ENCODE data around the gene MAGEB4. TPM values are rescaled to one million over a fixed set of nuclear protein-coding genes. Genes with fewer than 3 reads are reported as not detected.

MAGEB4 gene, protein sequence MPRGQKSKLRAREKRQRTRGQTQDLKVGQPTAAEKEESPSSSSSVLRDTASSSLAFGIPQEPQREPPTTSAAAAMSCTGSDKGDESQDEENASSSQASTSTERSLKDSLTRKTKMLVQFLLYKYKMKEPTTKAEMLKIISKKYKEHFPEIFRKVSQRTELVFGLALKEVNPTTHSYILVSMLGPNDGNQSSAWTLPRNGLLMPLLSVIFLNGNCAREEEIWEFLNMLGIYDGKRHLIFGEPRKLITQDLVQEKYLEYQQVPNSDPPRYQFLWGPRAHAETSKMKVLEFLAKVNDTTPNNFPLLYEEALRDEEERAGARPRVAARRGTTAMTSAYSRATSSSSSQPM
- not detected in 2 replicates for total RNA-seq

DNA sequence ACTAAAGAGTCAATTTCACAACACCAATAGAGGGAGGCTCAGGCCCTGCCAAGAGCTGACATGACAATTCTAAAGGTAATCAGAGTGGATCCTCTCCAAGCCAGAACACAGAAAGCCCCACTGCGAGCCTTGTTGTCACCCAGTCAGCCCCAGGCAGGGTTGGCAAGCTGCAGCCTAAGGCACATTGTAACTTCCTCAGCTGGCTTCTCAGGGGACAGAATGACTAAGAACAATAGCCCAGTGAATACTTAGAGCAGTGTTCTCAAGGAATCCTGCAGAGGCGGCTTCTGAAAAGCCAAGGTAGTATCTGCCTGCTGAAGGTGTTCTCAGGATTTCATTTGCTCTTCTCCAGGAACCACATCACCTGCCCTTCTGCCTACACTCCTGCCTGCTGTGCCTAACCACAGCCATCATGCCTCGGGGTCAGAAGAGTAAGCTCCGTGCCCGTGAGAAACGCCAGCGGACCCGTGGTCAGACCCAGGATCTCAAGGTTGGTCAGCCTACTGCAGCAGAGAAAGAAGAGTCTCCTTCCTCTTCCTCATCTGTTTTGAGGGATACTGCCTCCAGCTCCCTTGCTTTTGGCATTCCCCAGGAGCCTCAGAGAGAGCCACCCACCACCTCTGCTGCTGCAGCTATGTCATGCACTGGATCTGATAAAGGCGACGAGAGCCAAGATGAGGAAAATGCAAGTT, at the start of gene MAGEB4:
TSS of gene MAGEB4 (plus strand) at position 277 of the 692 bp plus-strand sequence. CDS start at position 413, 136 bp downstream.

DNA sequence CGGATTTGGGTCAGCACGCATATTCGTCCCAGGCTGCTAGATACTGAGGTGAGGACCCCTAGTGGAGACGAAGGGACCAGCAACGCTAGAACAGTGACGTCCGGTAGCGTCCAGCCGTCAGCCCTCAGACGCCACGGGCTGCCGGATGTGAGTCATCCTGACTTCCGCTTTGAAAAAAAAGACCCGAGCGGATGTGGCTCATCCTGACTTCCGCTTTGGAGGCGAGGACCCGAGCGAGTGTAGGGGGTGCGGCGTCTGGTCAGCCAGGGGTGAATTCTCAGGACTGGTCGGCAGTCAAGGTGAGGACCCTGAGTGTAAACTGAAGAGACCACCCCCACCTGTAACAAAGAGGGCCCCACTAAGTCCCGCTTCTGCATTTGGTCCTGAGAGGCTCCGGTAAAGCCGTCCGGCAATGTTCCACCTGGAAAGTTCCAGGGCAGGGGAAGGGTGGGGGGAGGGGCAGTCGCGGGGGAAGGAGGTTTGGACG, 26.4 kb upstream of the MAGEB4 start, which contains the start of gene MAGEB2:
TSS of gene MAGEB2 (plus strand) at position 207 of the 487 bp plus-strand sequence. CDS start 3,018 bp downstream, outside the sequence.

DNA sequence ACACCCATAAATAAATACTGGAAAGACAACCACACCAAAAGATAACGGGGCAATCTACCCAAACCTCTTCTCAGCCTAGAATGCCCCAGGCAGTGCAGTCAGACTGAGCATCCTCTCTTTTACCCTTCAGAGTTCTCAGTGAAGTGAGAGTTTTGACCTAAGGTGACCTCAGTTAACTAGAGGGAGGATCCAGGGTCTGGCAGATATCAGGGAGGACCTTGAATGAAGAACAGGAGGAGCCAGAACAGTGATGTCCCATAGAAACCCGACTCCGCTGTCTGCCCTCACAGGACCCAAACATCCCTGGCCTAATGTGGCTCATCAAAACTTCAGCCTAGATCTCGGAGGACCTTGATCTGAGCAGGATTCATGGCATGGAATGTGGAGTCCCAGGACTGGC, 11.4 kb upstream of the MAGEB4 start, which contains the start of gene MAGEB3:
TSS of gene MAGEB3 (plus strand) at position 263 of the 400 bp plus-strand sequence. CDS start 5,268 bp downstream, outside the sequence.

DNA sequence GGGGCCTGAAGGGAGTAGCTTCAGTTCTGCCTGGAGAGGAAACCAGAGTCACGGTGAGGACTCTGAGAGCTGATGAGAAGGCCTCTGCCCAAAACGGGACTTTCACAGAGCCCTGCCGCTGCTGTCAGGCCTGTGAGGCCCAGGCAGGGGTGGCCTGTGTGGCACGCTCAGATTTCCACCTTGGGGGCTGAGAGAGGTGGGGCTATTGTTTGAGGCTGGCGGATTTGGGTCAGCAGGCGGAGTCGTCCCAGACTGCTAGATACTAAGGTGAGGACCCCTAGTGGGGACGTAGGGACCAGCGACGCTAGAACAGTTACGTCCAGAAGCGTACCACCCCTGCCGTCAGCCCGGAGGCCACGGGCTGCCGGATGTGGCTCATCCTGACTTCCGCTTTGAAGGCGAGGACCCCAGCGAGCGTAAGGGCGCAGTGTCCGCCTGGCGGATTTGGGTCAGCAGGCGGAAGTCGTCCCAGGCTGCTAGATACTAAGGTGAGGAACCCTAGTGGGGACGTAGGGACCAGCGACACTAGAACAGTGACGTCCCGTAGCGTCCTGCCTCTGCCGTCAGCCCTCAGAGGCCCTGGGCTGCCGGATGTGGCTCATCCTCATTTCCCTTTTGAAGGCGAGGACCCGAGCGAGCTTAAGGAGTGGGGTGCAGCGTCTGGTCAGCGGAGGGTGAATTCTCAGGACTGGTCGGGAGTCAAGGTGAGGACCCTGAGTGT, 5.1 kb downstream of the MAGEB4 start, which contains the start of gene MAGEB1:
TSS of gene MAGEB1 (plus strand) at position 378 of the 721 bp plus-strand sequence. CDS start 3,348 bp downstream, outside the sequence.

Other genes with a start within 250 kb of the MAGEB4 start
- gene MAGEB2, start 26.4 kb upstream of the MAGEB4 start, total RNA-seq = not detected in 2 replicates
- gene MAGEB3, start 11.3 kb upstream of the MAGEB4 start, total RNA-seq = not detected in 2 replicates
- not detected in 2 replicates for gene MAGEB1, start 5.1 kb downstream of the MAGEB4 start, total RNA-seq
- not detected in 2 replicates for gene NR0B1, start 67.4 kb downstream of the MAGEB4 start, total RNA-seq